MV-4-11 (cell line): Measurements from ENCODE around the gene PPL.
A peak's percentile ranks its signal among the peaks of the same experiment; 100 is the strongest.
"Not testable (repeated sequence)": the region's sequence is repeated elsewhere in the genome, so short reads cannot be mapped to it uniquely, and the experiment has no call there.

ENCODE experiments used
- DNase-seq: peaks from one replicate; lab custom pipeline; 2025; lab: John Stamatoyannopoulos, UW

PPL gene

GRCh38 chr16:4958510-4959438 lies 21.8 kb upstream of the PPL start:
- DNase-seq, result no peak

- DNase-seq, result peak; percentile 91
Observed at GRCh38 chr16:4957720-4958509, 21.0 kb upstream of the PPL start, which contains the start of gene SEC14L5. TSS of gene SEC14L5 (plus strand) at chr16:4958330. CDS start at chr16:4959324, 994 bp downstream.

GRCh38 chr16:4957420-4957719 lies 20.4 kb upstream of the PPL start:
- DNase-seq, result no peak

GRCh38 chr16:4954714-4955113 lies 17.8 kb upstream of the PPL start:
- DNase-seq, result no peak

- DNase-seq, result not testable (repeated sequence)
Observed at GRCh38 chr16:4951583-4951982, 14.6 kb upstream of the PPL start.

- DNase-seq, result no peak
Observed at GRCh38 chr16:4949986-4950385, 13.0 kb upstream of the PPL start.

GRCh38 chr16:4948903-4949766 lies 12.2 kb upstream of the PPL start:
- DNase-seq, result no peak

- DNase-seq, result peak; percentile 88
Observed at GRCh38 chr16:4947722-4948503, 11.0 kb upstream of the PPL start.

- no peak for DNase-seq
Observed at GRCh38 chr16:4946917-4947316, 10.0 kb upstream of the PPL start.

GRCh38 chr16:4945560-4946502 lies 8.9 kb upstream of the PPL start:
- peak; percentile 23 for DNase-seq

GRCh38 chr16:4944333-4945281 lies 7.7 kb upstream of the PPL start:
- peak; percentile 41 for DNase-seq

GRCh38 chr16:4942481-4942880 lies 5.5 kb upstream of the PPL start:
- no peak for DNase-seq

GRCh38 chr16:4940719-4941118 lies 3.8 kb upstream of the PPL start:
- no peak for DNase-seq

GRCh38 chr16:4938683-4939030 lies 1.7 kb upstream of the PPL start:
- no peak for DNase-seq

GRCh38 chr16:4937782-4938682 lies 1.1 kb upstream of the PPL start:
- no peak for DNase-seq

GRCh38 chr16:4936181-4936990 lies 562 bp downstream of the PPL start:
- DNase-seq, result no peak

- peak; percentile 24 for DNase-seq
Observed at GRCh38 chr16:4935241-4935855, 1.6 kb downstream of the PPL start.
